Effector memory CD8-positive, alpha-beta T cell (primary cell): ENCODE measurements around the gene NPC1L1.

Source experiments
- ATAC-seq: fragments of 150-1000 bp; cut with Tn5 transposase; replicated peaks from 2 replicates; pipeline ENCODE4 v1.10.0; 2021; ENCODE audit warnings: mild to moderate bottlenecking, moderate library complexity
- DNase-seq, 3 experiments: peaks; one replicate each; pipeline ENCODE4 v3.0.0; 2021
- H3K27ac Mint-ChIP-seq, 2 donors: one replicate each; pipeline ENCODE4 v1.8.0; 2022; ENCODE audit warnings: mild to moderate bottlenecking in 2 of 2, mixed read lengths in 2 of 2, moderate library complexity in 2 of 2
- H3K27me3 Mint-ChIP-seq, 2 donors: one replicate each; pipeline ENCODE4 v1.8.0; 2022; ENCODE audit warnings: mixed read lengths in 2 of 2
- H3K36me3 Mint-ChIP-seq: one replicate; pipeline ENCODE4 v1.8.0; 2022; ENCODE audit warnings: mild to moderate bottlenecking, moderate library complexity, mixed read lengths; ENCODE audit not compliant: insufficient read depth
- H3K4me1 Mint-ChIP-seq, 2 donors: one replicate each; pipeline ENCODE4 v1.8.0; 2022; ENCODE audit warnings: low read depth in 2 of 2, mixed read lengths in 2 of 2
- H3K4me3 Mint-ChIP-seq, 2 donors: one replicate each; pipeline ENCODE4 v1.8.0; 2022; ENCODE audit warnings: mild to moderate bottlenecking in 2 of 2, mixed read lengths in 2 of 2, moderate library complexity in 2 of 2
- H3K9me3 Mint-ChIP-seq, 2 donors: one replicate each; pipeline ENCODE4 v1.8.0; 2022; ENCODE audit warnings: mixed read lengths in 2 of 2

Gene NPC1L1

DNA sequence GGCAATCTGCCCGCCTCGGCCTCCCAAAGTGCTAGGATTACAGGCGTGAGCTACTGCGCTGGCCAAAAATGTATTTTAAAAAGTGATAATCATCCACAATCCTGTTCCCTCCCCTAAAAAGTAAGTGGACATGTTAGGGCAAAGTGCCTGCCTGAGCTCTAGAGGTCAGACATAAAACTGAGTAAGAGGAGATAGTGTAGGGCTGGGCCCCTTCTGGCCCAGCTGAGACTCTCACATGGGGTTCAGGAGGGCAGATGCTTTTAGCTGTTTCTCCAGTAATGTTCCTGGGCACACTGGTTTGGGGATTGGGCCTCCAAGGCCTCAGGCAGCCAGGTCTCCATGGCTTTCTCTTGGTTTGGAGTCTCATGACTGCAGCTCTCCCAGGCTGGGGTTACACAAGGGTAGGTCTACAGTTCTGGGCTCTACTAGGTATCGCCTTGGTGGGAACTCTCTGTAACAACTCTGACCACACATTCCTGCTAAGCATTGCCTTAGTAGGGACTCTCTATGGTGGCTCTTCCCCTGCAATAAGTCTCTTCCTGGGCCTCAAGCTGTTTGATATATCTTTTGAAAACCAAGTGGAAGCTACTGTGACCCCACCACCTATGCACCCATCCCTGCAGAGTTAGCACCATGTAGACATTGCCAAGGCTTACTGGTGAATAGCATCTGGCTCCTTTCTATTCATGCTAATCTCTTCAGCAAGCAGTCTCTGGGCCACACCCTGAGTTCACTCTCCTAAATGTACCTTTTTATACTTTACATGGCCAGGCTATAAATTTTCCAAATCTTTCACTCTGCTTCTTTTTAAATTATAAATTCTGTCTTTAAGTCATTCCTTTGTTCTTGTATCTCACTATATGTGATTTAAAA lies 43.7 kb downstream of the NPC1L1 start:
- no peak for ATAC-seq
- Mint-ChIP-seq H3K27ac (no peak overlapping the region), H3K36me3 (no peaks in the 10 kb centered on the region), H3K4me1 (no peaks in the 10 kb centered on the region), H3K27me3 (peaks cover 10 to 20% of the 10 kb centered on the region in 2 donors), H3K4me3 (no peak overlapping the region), H3K9me3 (no peaks in the 10 kb centered on the region)
- no peak for DNase-seq

DNA sequence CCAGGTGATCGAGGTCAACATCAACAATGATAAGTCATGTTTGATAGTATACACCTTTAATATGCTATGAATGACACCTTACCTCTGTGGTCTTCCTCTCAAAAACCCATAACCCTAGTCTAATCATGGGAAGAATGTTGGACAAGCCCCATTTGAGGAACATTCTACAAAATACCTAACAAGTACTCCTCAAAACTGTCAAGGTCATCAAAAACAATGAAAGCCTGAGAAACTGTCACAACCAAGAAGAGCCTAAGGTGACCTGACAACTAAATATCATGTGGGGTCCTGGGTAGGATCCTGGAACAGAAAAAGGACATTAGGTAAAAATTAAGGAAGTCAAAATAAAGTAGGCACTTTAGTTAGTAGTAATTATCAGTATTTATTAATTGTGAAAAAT lies 44.7 kb downstream of the NPC1L1 start:
- Mint-ChIP-seq H3K36me3 (no peaks in the 10 kb centered on the region), H3K4me3 (no peak overlapping the region), H3K27me3 (peaks cover 10 to 20% of the 10 kb centered on the region in 2 donors), H3K4me1 (no peaks in the 10 kb centered on the region), H3K27ac (no peak overlapping the region), H3K9me3 (no peaks in the 10 kb centered on the region)
- no peak for DNase-seq
- ATAC-seq: no peak

DNA sequence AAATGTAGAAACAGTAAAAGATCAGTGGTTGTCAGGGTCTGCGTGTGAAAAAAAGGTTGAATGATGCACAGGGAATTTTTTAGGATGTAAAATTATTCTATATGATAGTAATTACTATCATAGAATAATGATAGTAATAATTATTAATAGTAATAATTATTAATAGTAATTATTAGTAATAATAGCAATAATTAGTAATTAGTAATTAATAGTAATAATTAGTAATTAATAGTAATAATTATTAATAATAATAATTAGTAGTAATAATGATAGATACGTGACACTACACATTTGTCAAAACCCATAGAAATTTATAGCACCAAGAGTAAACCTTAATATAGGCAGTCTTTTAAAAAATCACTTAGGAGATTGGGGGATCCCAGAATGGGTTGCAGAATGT lies 46.2 kb downstream of the NPC1L1 start:
- Mint-ChIP-seq H3K4me1 (peaks cover 5 to 8% of the 10 kb centered on the region in 2 donors), H3K36me3 (peaks cover 11% of the 10 kb centered on the region), H3K27ac (no peak overlapping the region), H3K4me3 (no peak overlapping the region), H3K9me3 (no peaks in the 10 kb centered on the region), H3K27me3 (peaks cover 10 to 20% of the 10 kb centered on the region in 2 donors)
- ATAC-seq: no peak
- DNase-seq: no peak

DNA sequence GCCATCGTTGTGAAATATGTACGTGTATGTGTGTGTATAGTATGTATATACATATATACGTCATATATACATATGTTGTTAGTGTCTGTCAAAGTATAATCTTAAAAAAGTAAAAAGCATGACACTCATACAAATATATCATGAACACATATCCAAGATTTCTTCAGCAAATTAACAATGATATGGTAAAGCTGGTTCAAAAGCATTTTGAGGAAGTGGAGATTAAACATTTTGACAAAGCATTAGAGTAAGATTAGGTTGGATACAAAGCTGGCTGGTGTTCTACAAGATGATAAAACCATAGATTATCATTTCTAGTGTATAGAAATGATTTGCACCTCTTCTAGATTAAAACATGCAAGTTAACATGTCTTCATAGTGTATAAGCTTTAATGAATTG lies 49.9 kb downstream of the NPC1L1 start:
- no peak for DNase-seq
- H3K27ac Mint-ChIP-seq: peak overlapping the region; percentile 88 to 97
- ATAC-seq: no peak
- no peaks in the 10 kb centered on the region for H3K9me3 Mint-ChIP-seq
- H3K27me3 Mint-ChIP-seq: peaks cover 0 to 20% of the 10 kb centered on the region in 2 donors
- H3K4me1 Mint-ChIP-seq: peaks cover 31 to 33% of the 10 kb centered on the region in 2 donors
- peak overlapping the region; percentile 85 to 97 for H3K4me3 Mint-ChIP-seq
- H3K36me3 Mint-ChIP-seq: peaks cover 19% of the 10 kb centered on the region

DNA sequence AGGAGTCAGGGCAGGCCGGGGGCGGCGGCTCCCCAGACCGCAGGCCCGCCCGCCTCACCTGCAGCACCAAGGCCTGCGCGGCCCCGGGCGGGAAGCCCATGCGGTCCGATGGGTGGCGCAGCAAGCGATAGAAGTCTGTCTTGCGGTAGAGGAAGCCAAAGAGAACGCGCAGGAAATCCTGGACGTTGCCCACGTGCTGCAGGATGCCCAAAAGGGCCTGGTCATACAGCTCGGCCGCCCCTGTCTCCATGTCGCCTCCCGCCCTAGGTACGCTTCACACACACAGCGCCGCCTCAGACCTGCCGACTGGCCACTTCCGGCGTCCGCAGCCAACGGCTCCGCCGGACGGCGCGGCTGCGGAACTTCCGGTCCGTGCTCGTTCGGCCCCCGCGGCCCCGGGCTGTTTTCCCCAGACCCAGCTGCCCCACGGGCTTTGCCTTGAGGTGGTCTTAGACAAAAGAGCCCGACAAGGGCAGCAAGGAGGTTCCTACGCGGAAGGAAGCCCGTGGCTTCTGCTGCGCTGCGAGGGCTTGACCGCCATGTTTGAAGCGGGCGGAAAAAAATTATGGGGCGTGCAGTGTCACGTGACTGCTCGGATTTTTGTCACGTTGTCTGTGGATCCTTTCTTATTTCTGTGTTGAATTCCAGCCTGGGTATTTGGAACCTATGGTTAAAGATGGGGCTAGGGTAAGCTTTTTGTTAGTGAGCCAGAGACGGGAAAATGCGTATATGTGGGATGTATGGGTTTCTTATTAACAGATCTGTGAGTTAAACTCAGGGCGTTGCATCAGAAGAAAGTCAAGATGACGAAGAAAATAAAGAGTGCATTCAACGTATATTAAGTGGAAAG lies 50.6 kb downstream of the NPC1L1 start, which contains the start of gene NUDCD3:
Gene NUDCD3 (minus strand): TSS at position 308 of the 850 bp plus-strand sequence. CDS start 58 bp downstream, at position 250.
- Mint-ChIP-seq H3K36me3 (peaks cover 19% of the 10 kb centered on the region), H3K4me1 (peaks cover 36 to 39% of the 10 kb centered on the region in 2 donors), H3K9me3 (no peaks in the 10 kb centered on the region), H3K27ac (peak within 1 kb of the TSS; percentile 88 to 97), H3K27me3 (peaks cover 0 to 13% of the 10 kb centered on the region in 2 donors), H3K4me3 (peak within 1 kb of the TSS; percentile 85 to 97)
- DNase-seq (peak; percentile 78 to 79 (median 79)), ATAC-seq (peak; percentile 81)

- Mint-ChIP-seq H3K27ac (peak overlapping the region; percentile 88 to 97), H3K4me3 (peak overlapping the region; percentile 85 to 97), H3K9me3 (no peaks in the 10 kb centered on the region), H3K4me1 (peaks cover 36 to 44% of the 10 kb centered on the region in 2 donors), H3K27me3 (peaks cover 0 to 7% of the 10 kb centered on the region in 2 donors), H3K36me3 (peaks cover 23% of the 10 kb centered on the region)
- ATAC-seq: peak; percentile 42
- DNase-seq: peak in 1 of 3 experiments; percentile 27
Observed at GRCh38 chr7:44489955-44490350, 51.2 kb downstream of the NPC1L1 start.

DNA sequence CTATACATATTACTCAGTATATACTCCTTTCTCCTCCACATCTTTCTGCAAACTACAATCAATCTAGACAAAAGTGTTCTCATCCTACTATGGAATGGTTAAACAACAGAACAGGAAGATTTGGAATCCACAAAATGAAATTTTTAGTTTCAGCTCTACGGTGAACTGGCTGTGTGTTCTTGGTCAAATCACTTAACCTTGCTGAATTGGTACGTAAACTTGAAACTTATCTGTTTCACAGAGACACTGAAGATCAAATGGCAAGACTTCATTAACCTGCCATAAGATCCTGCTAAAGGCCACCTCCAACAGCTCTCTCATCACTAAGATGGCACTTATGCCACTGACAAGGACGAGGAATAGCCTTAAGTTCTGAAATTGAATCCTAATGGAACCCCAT lies 52.2 kb downstream of the NPC1L1 start:
- H3K9me3 Mint-ChIP-seq: no peaks in the 10 kb centered on the region
- H3K27me3 Mint-ChIP-seq: no peaks in the 10 kb centered on the region
- peak overlapping the region; percentile 85 to 97 for H3K4me3 Mint-ChIP-seq
- H3K36me3 Mint-ChIP-seq: peaks cover 31% of the 10 kb centered on the region
- H3K4me1 Mint-ChIP-seq: peaks cover 39 to 50% of the 10 kb centered on the region in 2 donors
- peak overlapping the region in 1 of 2 donors; percentile 88 for H3K27ac Mint-ChIP-seq
- ATAC-seq (no peak), DNase-seq (no peak)

DNA sequence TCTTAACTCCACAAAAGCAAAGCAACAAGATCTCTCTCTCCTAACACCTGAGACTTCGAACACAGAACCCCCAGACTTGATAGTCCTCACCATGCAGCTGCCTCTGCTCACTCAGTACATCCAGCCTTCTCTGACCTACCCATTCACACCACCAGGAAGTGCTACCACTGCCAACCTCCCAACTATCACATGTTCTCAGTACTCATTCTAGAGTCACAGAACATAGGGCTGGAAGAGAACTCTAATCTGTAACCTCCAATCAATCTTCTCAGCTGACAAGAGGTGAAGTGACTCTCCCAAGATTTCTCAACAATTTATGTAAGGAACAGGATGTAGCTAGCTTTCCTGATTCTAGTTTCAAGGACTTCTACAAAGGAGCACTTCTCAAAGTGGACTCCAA lies 54.4 kb downstream of the NPC1L1 start:
- Mint-ChIP-seq H3K9me3 (no peaks in the 10 kb centered on the region), H3K36me3 (peaks cover 53% of the 10 kb centered on the region), H3K4me1 (peaks cover 50 to 64% of the 10 kb centered on the region in 2 donors), H3K27ac (no peak overlapping the region), H3K4me3 (peak overlapping the region in 1 of 2 donors; percentile 26), H3K27me3 (no peaks in the 10 kb centered on the region)
- DNase-seq (no peak), ATAC-seq (no peak)

GRCh38 chr7:44486001-44486400 lies 55.1 kb downstream of the NPC1L1 start:
- Mint-ChIP-seq H3K27ac (no peak overlapping the region), H3K4me1 (peaks cover 51 to 62% of the 10 kb centered on the region in 2 donors), H3K27me3 (no peaks in the 10 kb centered on the region), H3K4me3 (peak overlapping the region in 1 of 2 donors; percentile 54), H3K9me3 (no peaks in the 10 kb centered on the region), H3K36me3 (peaks cover 60% of the 10 kb centered on the region)
- no peak for DNase-seq
- ATAC-seq: no peak

- H3K4me1 Mint-ChIP-seq: peaks cover 44 to 54% of the 10 kb centered on the region in 2 donors
- no peak for ATAC-seq
- peak overlapping the region in 1 of 2 donors; percentile 3 for H3K27ac Mint-ChIP-seq
- H3K4me3 Mint-ChIP-seq: no peak overlapping the region
- DNase-seq: no peak
- no peaks in the 10 kb centered on the region for H3K9me3 Mint-ChIP-seq
- H3K27me3 Mint-ChIP-seq: no peaks in the 10 kb centered on the region
- H3K36me3 Mint-ChIP-seq: peaks cover 59% of the 10 kb centered on the region
Observed at GRCh38 chr7:44484482-44485313, 56.4 kb downstream of the NPC1L1 start.

- Mint-ChIP-seq H3K4me1 (peaks cover 31 to 38% of the 10 kb centered on the region in 2 donors), H3K36me3 (peaks cover 74% of the 10 kb centered on the region), H3K27ac (peak overlapping the region in 1 of 2 donors; percentile 24), H3K27me3 (no peaks in the 10 kb centered on the region), H3K9me3 (no peaks in the 10 kb centered on the region), H3K4me3 (no peak overlapping the region)
- ATAC-seq (no peak), DNase-seq (no peak)
Observed at GRCh38 chr7:44482502-44483485, 58.3 kb downstream of the NPC1L1 start.

DNA sequence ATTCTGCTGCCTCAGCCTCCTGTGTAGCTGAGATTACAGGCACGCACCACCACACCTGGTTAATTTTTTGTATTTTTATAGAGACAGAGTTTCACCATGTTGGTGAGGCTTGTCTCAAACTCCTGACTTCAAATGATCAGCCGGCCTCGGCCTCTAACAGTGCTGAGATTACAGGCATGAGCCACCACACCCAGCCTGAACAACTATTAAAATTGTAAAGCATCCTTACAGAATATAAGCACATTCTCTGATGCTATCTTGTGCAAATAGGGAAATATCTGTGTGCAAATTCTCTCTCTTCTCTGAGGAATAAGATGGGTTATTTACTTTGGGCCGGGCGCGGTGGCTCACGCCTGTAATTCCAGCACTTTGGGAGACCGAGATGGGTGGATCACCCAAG lies 63.2 kb downstream of the NPC1L1 start:
- H3K36me3 Mint-ChIP-seq: peaks cover 80% of the 10 kb centered on the region

More for the DNA sequence above, 63.2 kb downstream of the NPC1L1 start:
- DNase-seq (no peak), ATAC-seq (no peak)
- Mint-ChIP-seq H3K27me3 (no peaks in the 10 kb centered on the region), H3K27ac (no peak overlapping the region), H3K4me1 (peaks cover 17 to 21% of the 10 kb centered on the region in 2 donors), H3K4me3 (no peak overlapping the region), H3K9me3 (no peaks in the 10 kb centered on the region)
